HepG2 (cell line): Measurements from ENCODE around the gene DRC7. TPM values are rescaled to one million over a fixed set of nuclear protein-coding genes. Genes with fewer than 3 reads are reported as not detected.

Experiments used
- ATF7-NPFF ChIP-seq: sonication (generic); formaldehyde crosslinking; IDR thresholded peaks from 2 replicates; pipeline ENCODE4 v1.8.1; 2023; ENCODE audit warnings: mild to moderate bottlenecking, low read depth, missing genetic modification reagents, moderate library complexity
- BCL6 ChIP-seq: IDR thresholded peaks from 2 replicates; pipeline ENCODE4 v1.6.1; 2016; ENCODE audit warnings: missing genetic modification reagents, missing compliant biosample characterization
- CTCF ChIP-seq: sonication (generic); formaldehyde crosslinking; IDR thresholded peaks from 2 replicates; pipeline ENCODE4 v1.5.0; 2020; ENCODE audit warnings: mild to moderate bottlenecking, missing genetic modification reagents, moderate library complexity
- FOXM1 ChIP-seq: sonication (generic); formaldehyde crosslinking; IDR thresholded peaks from 2 replicates; pipeline ENCODE4 v1.5.0; 2020; ENCODE audit warnings: missing genetic modification reagents
- GLI4 ChIP-seq: sonication (generic); formaldehyde crosslinking; IDR thresholded peaks from 2 replicates; pipeline ENCODE4 v1.5.1; 2020; ENCODE audit warnings: missing genetic modification reagents, mild to moderate bottlenecking, moderate library complexity, borderline replicate concordance
- KDM5A ChIP-seq: fragments of 200-600 bp; sonication (generic); IDR thresholded peaks from 2 replicates; pipeline ENCODE4 v1.7.0; 2018; ENCODE audit warnings: antibody characterized with exemption, mild to moderate bottlenecking, low read length, borderline replicate concordance
- KLF6 ChIP-seq: IDR thresholded peaks from 2 replicates; pipeline ENCODE4 v1.8.0; 2016; ENCODE audit warnings: missing biosample characterization, missing genetic modification reagents
- MTF2 ChIP-seq: sonication (generic); formaldehyde crosslinking; IDR thresholded peaks from 2 replicates; pipeline ENCODE4 v1.5.0; 2020; ENCODE audit warnings: missing genetic modification reagents, borderline replicate concordance
- MXD1 ChIP-seq: sonication (generic); formaldehyde crosslinking; IDR thresholded peaks from 2 replicates; pipeline ENCODE4 v1.4.0; 2020; ENCODE audit warnings: mild to moderate bottlenecking, missing genetic modification reagents
- NCOA2 ChIP-seq: sonication (generic); formaldehyde crosslinking; IDR thresholded peaks from 2 replicates; pipeline ENCODE4 v1.8.0; 2022; ENCODE audit warnings: inconsistent platforms
- NRL ChIP-seq: sonication (generic); formaldehyde crosslinking; IDR thresholded peaks from 2 replicates; pipeline ENCODE4 v1.5.0; 2020; ENCODE audit warnings: missing genetic modification reagents, mild to moderate bottlenecking, moderate library complexity, borderline replicate concordance
- PPARG ChIP-seq: conservative IDR thresholded peaks from 2 replicates; pipeline ENCODE4 v1.6.1; 2016; ENCODE audit warnings: missing biosample characterization, missing genetic modification reagents
- SALL2 ChIP-seq: sonication (generic); formaldehyde crosslinking; IDR thresholded peaks from 2 replicates; pipeline ENCODE4 v1.8.1; 2023; ENCODE audit warnings: mild to moderate bottlenecking, missing genetic modification reagents, inconsistent platforms
- SCMH1 ChIP-seq: sonication (generic); formaldehyde crosslinking; IDR thresholded peaks from 2 replicates; pipeline ENCODE4 v1.9.0; 2021; ENCODE audit warnings: missing genetic modification reagents, mild to moderate bottlenecking, borderline replicate concordance
- SMARCC2 ChIP-seq: fragments of 450-650 bp; IDR thresholded peaks from 2 replicates; pipeline ENCODE4 v1.6.1; 2017; ENCODE audit warnings: antibody characterized with exemption, mild to moderate bottlenecking
- SRY ChIP-seq: sonication (generic); formaldehyde crosslinking; IDR thresholded peaks from 2 replicates; pipeline ENCODE4 v1.8.0; 2022; ENCODE audit warnings: mild to moderate bottlenecking, missing genetic modification reagents
- SUZ12 ChIP-seq: fragments of 150-350 bp; IDR thresholded peaks from 2 replicates; pipeline ENCODE4 v1.6.1; 2014; ENCODE audit warnings: low read depth, low read length
- U2AF1 ChIP-seq: fragments of 200-400 bp; formaldehyde crosslinking; optimal IDR thresholded peaks from 2 replicates; pipeline ENCODE3; 2017; ENCODE audit warnings: mild to moderate bottlenecking, low read depth, low read length
- ZNF207 ChIP-seq: fragments of 450-650 bp; IDR thresholded peaks from 2 replicates; pipeline ENCODE4 v1.6.1; 2016; ENCODE audit warnings: antibody characterized with exemption, borderline replicate concordance
- ZNF224 ChIP-seq: sonication (generic); formaldehyde crosslinking; IDR thresholded peaks from 2 replicates; pipeline ENCODE4 v1.5.0; 2020; ENCODE audit warnings: mild to moderate bottlenecking, missing genetic modification reagents
- ZNF230 ChIP-seq: sonication (generic); formaldehyde crosslinking; IDR thresholded peaks from 2 replicates; pipeline ENCODE4 v1.4.0; 2020; ENCODE audit warnings: mild to moderate bottlenecking, missing genetic modification reagents
- ZNF263 ChIP-seq: sonication (generic); formaldehyde crosslinking; IDR thresholded peaks from 2 replicates; pipeline ENCODE4 v1.4.0; 2020; ENCODE audit warnings: missing genetic modification reagents
- ZNF451 ChIP-seq: sonication (generic); formaldehyde crosslinking; IDR thresholded peaks from 2 replicates; pipeline ENCODE4 v1.5.0; 2020; ENCODE audit warnings: mild to moderate bottlenecking, missing genetic modification reagents
- ZNF547 ChIP-seq: sonication (generic); formaldehyde crosslinking; IDR thresholded peaks from 2 replicates; pipeline ENCODE4 v1.5.1; 2020; ENCODE audit warnings: mild to moderate bottlenecking, missing genetic modification reagents
- ZNF768 ChIP-seq: sonication (generic); formaldehyde crosslinking; IDR thresholded peaks from 2 replicates; pipeline ENCODE4 v1.4.0; 2020; ENCODE audit warnings: missing genetic modification reagents
- polyA plus RNA-seq, 8 experiments: library from polyadenylated mRNA; depleted of rRNA in 3 of 8; stranded (reverse) in 7 of 8; unstranded in 1 of 8; fragments of >200 nt; fragmentation: Illumina TruSeq in 4 of 8; extraction: Trizol in 4 of 8; gene quantifications; 2 replicates each; pipeline versions ENCODE4 v1.2.1 to v1.2.3, GENCODE V29; 2011 to 2016; ENCODE audit warnings: low read depth in 4 of 8, missing spikeins in 1 of 8, mixed read lengths in 1 of 8; ENCODE audit not compliant: insufficient read depth in 1 of 8
- total RNA-seq, 5 experiments: library from RNA; depleted of rRNA; stranded (reverse); fragments of >200 nt; fragmentation: Illumina TruSeq; extraction: Trizol; gene quantifications; 2 replicates each; pipeline ENCODE4 v1.2.3, GENCODE V29; 2016; ENCODE audit warnings: low read depth in 1 of 5
- TF ChIP-seq, protein P1 (sequence below): IDR thresholded peaks from 2 replicates; pipeline ENCODE4 v1.6.1; 2018; ENCODE audit warnings: missing genetic modification reagents
- TF ChIP-seq, protein P2 (sequence below): sonication (generic); formaldehyde crosslinking; IDR thresholded peaks from 2 replicates; pipeline ENCODE4 v1.5.0; 2020; ENCODE audit warnings: missing genetic modification reagents

DRC7 gene
- total and polyA plus RNA-seq, 2 of the 13 experiments (the other 11 are each of a cell fraction or from before 2014, with no cell fraction given) = 2.7 to 3.4 TPM

DNA sequence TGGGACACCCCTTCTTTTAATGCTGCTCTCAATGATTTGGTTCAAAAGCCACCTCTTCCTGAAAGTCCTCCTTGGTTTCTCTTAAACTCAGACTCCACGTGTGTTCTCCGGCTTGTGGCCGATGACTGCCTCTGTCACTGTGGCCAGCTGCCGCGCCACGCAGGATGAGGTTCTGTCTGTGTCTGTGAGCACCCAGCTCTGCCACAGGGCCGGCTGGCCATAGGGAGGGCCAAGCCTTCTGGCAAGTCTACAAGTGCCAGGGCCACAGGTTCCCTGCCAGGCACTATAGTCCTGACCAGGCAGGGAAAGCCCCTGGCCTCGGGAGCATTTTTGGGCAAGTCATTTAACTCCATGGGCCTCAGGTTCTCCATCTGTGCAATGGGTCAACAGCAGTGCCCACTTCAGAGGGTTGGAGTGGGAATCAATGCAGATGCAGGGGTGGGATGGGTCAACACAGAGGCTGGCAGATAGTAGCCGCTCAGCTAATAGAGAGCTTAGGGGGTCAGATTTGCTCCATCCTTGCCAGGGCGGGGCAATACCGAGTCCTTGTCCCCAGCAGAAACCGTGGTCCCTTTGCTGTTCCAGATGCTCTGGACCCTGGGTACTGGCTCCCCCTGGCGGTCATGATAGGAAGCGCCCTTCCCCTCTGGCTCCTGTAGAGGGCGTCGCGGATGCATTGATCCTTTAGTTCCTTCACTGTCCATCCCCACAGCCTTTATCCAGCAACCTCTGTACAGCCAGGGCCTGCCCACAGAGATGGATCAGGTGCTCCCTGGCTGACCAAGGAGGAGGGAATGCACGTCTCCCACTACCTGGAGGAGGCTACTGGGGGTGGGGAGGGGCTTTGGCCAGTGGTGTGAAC lies 45.8 kb upstream of the DRC7 start (continued):
- peak; percentile 60; the same call in 1 of the 2 replicates for TF ChIP-seq ATF7-NPFF (CRISPR knock-in tag)
- TF ChIP-seq ZNF263 = peak; percentile 92
- peak; percentile 100 for TF ChIP-seq CTCF
- peak; percentile 88 for TF ChIP-seq KLF6 (CRISPR knock-in tag)
- no peak for TF ChIP-seq ZNF207
- no peak for TF ChIP-seq ZNF224 (CRISPR knock-in tag)
- TF ChIP-seq, protein P1, sequence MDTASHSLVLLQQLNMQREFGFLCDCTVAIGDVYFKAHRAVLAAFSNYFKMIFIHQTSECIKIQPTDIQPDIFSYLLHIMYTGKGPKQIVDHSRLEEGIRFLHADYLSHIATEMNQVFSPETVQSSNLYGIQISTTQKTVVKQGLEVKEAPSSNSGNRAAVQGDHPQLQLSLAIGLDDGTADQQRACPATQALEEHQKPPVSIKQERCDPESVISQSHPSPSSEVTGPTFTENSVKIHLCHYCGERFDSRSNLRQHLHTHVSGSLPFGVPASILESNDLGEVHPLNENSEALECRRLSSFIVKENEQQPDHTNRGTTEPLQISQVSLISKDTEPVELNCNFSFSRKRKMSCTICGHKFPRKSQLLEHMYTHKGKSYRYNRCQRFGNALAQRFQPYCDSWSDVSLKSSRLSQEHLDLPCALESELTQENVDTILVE = peak; percentile 75; the same call in 1 of the 2 replicates
- peak; percentile 74; the same call in 1 of the 2 replicates for TF ChIP-seq SALL2 (CRISPR knock-in tag)
- peak; percentile 63; the same call in 1 of the 2 replicates for TF ChIP-seq PPARG (CRISPR knock-in tag)
- no peak for TF ChIP-seq MTF2 (CRISPR knock-in tag)
- 0 out of 2 replicates have a peak, but pooled peaks have one; percentile 70 for TF ChIP-seq ZNF230 (CRISPR knock-in tag)
- TF ChIP-seq MXD1 (CRISPR knock-in tag) = no peak
- 0 out of 2 replicates have a peak, but pooled peaks have one; percentile 11 for TF ChIP-seq NRL (CRISPR knock-in tag)
- TF ChIP-seq SUZ12 = 0 out of 2 replicates have a peak, but pooled peaks have one; percentile 20
- TF ChIP-seq SMARCC2 = no peak
- peak; percentile 53 for TF ChIP-seq ZNF768 (CRISPR knock-in tag)
- no peak for TF ChIP-seq FOXM1 (CRISPR knock-in tag)
- no peak for TF ChIP-seq KDM5A
- TF ChIP-seq SRY (CRISPR knock-in tag) = 0 out of 2 replicates have a peak, but pooled peaks have one; percentile 76
- TF ChIP-seq NCOA2 (CRISPR knock-in tag) = peak; percentile 70
- TF ChIP-seq, protein P2, sequence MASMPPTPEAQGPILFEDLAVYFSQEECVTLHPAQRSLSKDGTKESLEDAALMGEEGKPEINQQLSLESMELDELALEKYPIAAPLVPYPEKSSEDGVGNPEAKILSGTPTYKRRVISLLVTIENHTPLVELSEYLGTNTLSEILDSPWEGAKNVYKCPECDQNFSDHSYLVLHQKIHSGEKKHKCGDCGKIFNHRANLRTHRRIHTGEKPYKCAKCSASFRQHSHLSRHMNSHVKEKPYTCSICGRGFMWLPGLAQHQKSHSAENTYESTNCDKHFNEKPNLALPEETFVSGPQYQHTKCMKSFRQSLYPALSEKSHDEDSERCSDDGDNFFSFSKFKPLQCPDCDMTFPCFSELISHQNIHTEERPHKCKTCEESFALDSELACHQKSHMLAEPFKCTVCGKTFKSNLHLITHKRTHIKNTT (CRISPR knock-in tag) = no peak
- no peak for TF ChIP-seq SCMH1 (CRISPR knock-in tag)
- TF ChIP-seq ZNF547 = no peak
- TF ChIP-seq ZNF451 (CRISPR knock-in tag) = peak; percentile 73
- TF ChIP-seq U2AF1 = peak; percentile 32
- TF ChIP-seq GLI4 (CRISPR knock-in tag) = 0 out of 2 replicates have a peak, but pooled peaks have one; percentile 12
- peak; percentile 67; the same call in 1 of the 2 replicates for TF ChIP-seq BCL6 (CRISPR knock-in tag)
